ENCODE data around the gene TMEM53.

The TMEM53 gene

DNA sequence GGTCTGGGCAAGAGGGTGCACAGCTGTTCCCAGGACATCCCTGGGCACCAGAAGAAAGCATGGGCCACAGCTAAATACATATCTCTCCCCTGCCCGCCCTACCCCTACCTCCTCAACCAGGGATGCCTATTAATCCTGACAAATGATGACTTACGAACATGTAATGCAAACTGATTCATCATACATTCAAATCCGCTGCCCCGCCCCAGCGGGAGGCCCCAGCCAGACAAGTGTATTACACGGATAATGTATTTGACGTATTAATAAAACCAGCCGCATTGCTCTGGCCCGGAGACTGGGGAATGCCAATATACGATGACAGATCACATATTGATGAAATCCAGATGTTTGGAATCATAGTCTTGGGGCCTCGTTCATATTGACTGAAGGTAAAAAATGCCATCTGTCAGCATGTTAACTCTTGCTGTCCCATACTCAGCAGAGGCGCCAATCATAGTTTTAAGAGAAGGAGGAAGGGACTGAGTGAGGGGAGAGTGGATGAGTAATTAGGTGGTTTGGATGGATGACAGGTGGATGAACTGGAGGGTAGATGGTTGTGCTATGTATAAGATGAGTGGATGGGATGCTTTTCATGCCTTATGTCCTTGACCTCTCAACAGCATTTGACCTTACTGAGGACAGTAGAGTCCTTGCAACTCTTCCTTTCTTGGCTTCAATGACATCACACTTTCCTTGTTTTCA, 68.2 kb downstream of the TMEM53 start:
- Histone ChIP-seq H3K4me3 (ENCODE audit: low read length) (no peak overlapping the region), H3K27me3 (ENCODE audit: control insufficient read depth, insufficient read depth, low read length) (no peaks in the 10 kb centered on the region), H3K9me3 (ENCODE audit: control insufficient read depth, low read depth, low read length) (no peaks in the 10 kb centered on the region), H3K9ac (ENCODE audit: low read length) (no peak overlapping the region), H3K27ac (ENCODE audit: low read length) (no peak overlapping the region), H3K4me1 (ENCODE audit: control insufficient read depth, low read depth, low read length) (peaks cover 15% of the 10 kb centered on the region), H3K36me3 (ENCODE audit: control insufficient read depth, low read depth, low read length) (no peaks in the 10 kb centered on the region)

DNA sequence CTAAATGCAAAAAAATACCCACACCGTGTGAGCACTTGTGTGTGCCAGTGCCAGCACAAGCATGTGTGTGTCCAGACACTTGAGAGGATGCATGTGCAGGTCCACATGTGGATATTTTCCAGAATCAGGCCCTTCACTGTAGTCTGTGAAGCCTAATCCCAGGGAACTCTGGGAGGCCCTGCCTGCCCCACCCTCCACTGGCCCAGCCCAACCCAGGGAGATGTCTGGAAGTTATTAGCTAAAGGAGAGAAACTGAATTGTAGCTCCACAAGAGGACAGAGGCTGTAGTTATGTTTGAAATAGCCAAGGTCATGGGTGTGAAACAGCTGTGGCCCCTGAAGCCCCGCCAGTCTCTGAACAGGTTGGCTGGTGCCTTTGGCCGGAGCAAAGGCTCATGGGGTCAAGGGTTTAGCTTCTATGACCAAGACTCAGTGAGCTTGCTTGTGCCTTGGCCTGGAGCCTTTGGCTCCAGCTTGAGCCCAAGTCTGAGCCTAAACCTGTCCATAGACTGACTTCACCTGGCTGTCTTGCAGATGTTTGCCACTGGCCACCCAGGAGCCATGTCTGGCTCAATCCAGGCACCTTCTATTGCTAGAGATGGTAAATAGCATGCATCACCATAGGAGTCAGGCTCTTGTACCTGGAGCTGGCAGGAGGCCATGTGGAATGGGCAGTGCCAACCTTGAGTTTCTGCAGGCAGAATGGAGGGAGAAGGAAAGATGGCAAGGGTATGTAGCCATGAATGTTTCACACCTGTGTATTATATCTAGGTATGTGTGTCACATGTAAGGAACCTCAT, 69.9 kb downstream of the TMEM53 start:
- Histone ChIP-seq H3K27ac (ENCODE audit: low read length) (no peak overlapping the region), H3K4me3 (ENCODE audit: low read length) (no peak overlapping the region), H3K36me3 (ENCODE audit: control insufficient read depth, low read depth, low read length) (no peaks in the 10 kb centered on the region), H3K9me3 (ENCODE audit: control insufficient read depth, low read depth, low read length) (no peaks in the 10 kb centered on the region), H3K9ac (ENCODE audit: low read length) (no peak overlapping the region), H3K27me3 (ENCODE audit: control insufficient read depth, insufficient read depth, low read length) (no peaks in the 10 kb centered on the region), H3K4me1 (ENCODE audit: control insufficient read depth, low read depth, low read length) (no peaks in the 10 kb centered on the region)

DNA sequence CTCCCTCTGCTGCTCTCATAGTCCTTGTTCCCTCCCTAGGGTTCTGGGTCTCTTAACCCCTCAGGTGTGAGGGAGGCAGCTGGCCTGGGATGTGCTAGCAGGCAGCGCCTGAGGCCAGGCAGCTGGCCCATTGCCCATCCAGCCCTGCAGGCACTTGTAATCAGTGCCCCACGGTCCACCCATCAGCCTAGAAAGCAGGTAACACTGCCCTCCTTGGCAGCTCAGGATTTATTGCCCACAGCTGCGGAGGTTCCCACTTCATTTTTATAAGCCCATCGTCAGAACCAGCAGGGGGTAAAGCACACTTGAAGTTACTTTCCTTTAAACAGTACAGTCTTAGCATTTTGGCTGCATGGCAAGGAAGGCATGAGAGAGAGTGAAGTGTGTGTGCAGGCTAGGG, 70.6 kb downstream of the TMEM53 start:
- Histone ChIP-seq H3K4me1 (ENCODE audit: control insufficient read depth, low read depth, low read length) (no peaks in the 10 kb centered on the region), H3K9ac (ENCODE audit: low read length) (no peak overlapping the region), H3K4me3 (ENCODE audit: low read length) (no peak overlapping the region), H3K27me3 (ENCODE audit: control insufficient read depth, insufficient read depth, low read length) (no peaks in the 10 kb centered on the region), H3K9me3 (ENCODE audit: control insufficient read depth, low read depth, low read length) (no peaks in the 10 kb centered on the region), H3K27ac (ENCODE audit: low read length) (no peak overlapping the region), H3K36me3 (ENCODE audit: control insufficient read depth, low read depth, low read length) (no peaks in the 10 kb centered on the region)

All from iPS-18a (cell line).